Stimulated activated naive CD4-positive, alpha-beta T cell (primary cell): Measurements from ENCODE around the gene ZNF184.

Experiments
- DNase-seq, 6 experiments: peaks; one replicate each; lab custom pipeline; 2025; lab: John Stamatoyannopoulos, UW

ZNF184 gene

DNA sequence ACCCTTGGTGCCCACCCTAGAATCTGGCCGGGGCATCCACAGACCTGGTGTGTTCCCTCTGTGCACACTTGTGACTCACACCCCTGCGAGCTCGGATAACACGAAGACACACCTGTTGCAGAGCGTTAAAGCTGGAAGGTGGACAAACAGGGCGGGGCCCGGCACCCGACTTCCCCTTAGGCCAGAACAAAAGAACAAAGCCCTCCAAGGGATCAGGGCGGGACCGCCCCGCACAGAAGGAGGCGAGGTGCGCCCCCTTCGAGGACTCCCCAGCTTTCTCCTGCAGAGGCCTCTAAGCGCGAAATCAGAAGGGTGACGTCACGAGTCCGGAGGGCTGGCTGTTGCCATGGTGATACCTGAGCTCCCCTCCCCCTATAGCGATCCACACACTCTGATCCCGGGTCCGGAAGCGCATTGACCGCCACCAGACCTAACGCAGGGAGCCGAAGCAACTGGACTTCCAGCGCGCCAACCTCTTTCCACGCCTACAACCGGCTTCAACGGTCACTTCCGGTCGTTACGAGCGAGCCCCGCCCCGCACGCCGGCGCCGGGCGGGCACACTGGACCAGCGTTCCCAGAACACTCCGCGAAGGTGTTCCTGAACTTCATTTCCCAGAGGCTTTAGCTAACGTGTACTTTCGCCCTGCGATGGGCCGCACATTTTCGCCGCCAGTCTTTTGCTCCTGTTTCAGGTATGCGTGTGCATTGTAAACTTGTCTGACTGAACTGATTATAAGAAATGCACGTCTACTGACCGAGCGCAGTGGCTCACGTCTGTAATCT lies at the start of gene ZNF184:
TSS of gene ZNF184 (minus strand) at position 489 of the 784 bp plus-strand sequence. CDS start 811 bp downstream, outside the sequence.
- DNase-seq = peak; percentile 73 to 93 (median 86)

DNA sequence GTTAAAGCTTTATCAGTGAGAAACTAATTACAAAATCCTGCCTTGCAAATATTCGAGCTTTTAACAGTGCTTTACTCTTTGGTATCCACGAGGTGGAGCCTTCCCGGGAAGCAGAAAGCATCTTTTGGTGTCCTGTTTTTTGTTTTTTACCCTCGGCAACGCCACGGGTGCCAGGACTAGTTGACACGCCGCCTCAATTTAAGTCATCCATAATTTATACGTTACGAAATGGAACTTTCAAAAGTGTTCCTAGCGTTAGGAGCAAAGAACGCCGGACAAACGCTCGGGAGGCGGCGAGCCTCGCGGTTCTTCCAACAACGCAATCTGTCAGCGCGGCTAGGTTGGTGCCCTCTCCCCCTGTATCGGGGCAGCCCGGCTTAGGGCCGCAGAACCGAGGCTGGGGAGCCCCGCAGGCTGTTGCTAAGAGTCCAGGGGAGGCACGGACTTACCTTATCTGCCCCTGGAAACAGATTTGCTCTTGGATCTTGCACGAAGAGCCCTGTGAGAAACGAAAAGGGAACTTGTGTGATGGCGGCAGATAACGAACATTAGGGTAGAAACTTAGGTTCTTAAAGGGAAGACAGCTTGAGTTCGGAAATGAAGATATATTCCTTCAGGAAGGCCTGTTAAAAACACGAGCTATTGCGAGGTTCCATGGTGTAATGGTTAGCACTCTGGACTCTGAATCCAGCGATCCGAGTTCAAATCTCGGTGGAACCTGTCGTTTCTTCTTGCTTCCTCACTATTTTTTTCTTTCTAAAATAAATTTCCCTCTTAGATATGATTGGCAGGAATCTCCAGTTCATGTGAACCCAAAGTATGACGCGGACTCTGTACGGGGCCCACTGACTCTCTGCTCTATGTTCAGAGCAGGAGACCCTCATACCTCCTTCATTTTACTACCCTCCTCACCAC lies 46.2 kb upstream of the ZNF184 start:
- peak; percentile 47 to 73 (median 54) for DNase-seq

DNA sequence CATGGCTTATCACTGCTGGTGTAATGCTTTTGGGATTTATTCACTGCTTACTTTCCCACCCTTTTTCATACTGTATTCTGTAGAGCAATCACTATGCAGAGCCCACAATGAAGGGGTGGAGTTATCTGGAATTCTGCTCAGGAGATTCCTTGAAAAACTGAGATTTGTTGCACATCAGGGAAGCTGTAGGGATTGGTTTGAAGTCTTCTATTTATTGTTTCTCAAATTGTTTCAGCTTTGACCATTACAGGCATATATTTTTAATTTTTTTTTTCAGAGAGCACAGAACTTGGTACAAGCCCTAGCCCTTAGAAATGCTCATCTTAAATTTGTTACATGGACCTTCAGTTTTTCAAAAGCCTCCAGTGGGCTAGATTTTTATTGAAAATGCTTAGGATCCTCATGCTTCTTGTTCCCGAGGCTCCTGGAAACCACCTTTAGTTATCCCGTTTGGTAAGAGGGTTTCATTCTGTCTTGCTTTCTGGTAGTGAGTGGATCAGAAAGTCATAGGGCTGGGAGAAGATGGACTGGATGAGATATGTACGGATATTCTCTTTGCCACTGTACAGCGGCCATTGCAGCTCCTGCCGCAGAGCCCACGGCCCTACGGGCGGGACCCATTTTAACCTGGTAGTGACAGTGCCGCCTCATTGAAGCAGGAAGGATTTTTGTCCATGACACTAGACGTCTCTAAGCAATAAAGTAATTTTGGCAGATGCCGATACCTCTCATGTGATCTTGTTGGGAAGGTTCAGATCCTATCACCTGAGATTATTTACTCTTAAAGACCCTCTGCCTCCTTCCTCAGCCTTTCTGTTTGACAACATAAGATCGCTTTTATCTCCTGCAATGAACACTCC lies 45.3 kb upstream of the ZNF184 start:
- no peak for DNase-seq

DNA sequence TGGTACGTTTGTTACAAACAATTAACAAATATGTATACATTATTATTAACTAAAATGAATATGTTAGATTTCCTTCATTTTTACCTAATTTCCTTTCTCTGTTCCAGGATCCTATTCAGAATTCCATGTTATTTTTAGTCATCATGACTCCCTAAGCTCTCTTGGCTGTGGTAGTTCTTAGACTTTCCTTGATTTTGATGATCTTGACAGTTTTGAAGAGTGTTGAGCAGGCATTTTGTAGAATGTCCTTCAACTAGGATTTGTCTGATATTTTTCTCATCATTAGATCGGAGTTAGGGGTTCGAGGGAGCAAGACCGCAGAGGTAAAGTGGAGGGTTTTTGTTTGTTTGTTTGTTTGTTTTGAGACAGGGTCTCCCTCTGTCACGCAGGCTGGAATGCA lies 44.3 kb upstream of the ZNF184 start:
- DNase-seq = no peak

DNA sequence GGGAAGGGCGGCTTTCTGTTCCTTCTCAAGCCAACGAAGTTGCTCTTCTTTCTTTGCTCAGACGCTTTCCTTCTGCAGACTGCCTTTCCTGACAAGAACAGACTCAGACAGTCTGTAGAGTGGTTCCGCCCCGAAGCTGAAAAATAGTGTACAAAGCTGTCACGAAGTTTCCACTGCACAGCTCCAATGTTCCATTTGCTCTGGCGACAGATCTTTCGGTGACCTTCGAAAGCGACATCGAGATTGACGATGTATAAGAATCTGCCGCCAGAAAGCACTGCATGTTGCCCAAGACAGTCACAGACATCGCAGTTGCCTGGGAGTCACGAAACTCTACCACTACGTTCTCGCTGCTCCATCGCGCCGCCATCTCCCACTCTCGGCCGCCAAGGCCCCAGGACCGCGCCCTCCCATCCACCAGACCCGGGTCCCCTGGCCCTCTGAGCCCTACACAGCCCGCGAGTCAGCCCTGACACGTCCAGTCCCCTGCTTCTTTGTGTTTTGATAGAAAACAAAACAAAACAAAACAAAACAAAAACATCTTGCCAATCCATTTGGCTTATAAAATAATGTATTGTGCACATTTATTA lies 42.1 kb upstream of the ZNF184 start:
- DNase-seq = peak in 1 of 6 experiments; percentile 4

DNA sequence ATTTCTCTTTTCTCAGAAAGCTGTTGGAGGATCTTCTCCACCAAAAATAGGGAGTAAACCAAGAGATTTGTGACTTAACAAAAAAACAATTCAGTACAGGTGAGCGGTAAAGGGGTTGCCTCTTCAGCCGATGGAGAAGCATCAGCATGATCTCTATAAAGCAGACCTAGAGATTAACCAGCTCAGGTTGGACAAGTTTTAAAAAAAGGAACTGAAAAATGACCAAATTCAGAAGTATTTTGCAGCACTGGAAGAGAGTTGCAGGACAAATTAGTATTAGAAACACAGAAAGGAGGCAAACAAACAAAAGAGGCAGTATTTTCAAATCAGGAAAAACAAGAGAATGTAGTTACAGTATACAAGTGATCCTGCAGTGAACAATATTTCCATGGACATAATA lies 39.6 kb upstream of the ZNF184 start:
- no peak for DNase-seq

DNA sequence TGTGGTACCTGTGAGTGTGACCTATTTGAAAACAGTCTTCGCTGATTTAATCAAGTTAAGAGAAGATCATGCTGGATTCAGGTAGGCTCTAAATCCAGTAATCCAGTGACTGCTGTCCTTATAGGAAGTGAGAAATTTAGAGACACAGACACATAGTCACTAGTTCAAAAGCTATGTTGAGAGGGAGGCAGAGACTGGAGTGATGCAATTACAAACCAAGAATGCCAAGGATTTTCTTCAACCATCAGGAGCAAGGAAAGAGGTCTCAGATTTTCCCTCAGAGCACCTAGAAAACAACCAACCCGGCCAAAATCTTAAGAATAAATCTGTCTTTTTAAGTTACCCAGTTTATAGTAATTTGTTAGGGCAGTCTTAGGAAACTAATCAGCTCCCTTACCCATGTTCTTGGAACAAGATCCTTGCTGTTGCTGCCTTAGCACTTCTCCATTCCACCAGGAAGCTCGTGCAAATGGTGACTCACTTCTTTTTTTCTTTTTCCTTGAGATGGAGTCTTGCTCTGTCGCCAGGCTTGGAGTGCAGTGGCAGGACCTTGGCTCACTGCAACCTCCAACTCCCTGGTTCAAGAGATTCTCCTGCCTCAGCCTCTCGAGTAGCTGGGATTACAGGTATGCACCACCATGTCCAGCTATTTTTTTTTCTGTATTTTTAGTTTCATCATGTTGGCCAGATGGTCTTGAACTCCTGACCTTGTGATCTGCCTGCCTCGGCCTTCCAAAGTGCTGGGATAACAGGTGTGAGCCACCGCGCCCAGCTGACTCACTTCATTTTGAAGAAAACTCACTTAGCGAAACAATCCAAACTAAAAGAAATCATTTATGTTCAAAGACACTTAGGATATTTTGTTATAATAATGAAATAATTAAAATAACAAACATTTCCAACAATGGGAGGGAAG lies 34.4 kb upstream of the ZNF184 start:
- DNase-seq = no peak

DNA sequence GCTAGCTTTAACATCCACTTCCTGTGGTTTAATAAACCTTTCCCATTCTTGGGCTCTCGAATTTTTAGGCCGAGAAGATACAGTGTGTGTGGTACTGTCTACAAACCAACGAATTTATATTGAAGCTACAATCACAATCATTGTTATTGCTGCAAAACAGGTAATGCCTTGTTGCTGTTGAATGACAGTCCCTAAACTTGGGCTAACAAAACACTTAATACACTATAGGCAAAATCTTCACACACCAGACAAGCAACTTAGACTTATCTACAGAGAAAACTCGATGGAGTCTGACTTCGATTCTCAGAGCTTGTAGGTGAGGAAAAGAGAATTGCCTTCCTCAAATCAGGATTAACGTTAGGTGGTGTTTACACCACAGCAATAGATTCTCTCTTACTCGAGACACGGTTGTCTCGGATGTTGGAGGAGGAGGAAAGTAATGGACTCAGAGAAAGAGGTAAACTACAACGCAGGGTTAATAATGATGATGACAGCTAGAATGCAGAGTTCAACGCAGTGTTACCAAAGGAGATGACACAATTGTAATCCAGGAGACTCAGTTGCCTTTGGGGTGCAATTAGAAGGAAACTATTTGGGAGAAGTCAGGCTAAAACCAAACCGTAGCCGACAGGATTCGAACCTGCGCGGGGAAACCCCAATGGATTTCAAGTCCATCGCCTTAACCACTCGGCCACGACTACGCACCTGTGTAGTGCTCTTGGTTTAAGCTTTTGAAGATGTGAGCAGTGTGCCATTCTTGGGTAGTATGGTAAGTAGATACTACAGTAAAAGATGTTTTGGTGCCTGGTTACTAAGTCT lies 32.5 kb upstream of the ZNF184 start:
- peak; percentile 23 to 52 (median 40) for DNase-seq

DNA sequence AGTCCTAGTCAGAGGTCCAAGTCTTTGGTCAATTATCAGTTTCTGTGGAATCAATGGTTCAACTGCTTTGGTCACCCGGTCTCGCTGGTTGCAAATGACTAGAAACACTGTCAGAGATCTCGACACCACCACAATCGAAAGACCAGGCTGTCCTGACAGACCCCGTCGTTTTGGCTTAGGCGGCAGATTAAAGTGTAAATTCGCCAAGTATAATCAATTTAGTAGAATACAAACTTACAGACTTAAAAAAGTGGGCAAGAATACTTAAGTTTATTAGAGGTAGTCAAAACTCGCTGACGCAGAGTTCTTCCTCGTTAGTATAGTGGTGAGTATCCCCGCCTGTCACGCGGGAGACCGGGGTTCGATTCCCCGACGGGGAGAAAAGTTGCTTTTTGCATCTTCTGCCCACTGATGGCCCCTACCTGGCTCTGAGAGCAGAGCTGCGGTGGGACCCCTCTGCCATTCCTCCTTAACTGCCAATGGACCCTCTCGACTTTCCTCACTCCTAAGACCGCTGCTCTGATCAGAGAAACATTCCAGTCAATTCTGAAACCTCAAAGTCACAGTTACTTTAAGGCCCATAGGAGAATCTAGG lies 30.6 kb upstream of the ZNF184 start:
- peak; percentile 61 to 90 (median 76) for DNase-seq

DNA sequence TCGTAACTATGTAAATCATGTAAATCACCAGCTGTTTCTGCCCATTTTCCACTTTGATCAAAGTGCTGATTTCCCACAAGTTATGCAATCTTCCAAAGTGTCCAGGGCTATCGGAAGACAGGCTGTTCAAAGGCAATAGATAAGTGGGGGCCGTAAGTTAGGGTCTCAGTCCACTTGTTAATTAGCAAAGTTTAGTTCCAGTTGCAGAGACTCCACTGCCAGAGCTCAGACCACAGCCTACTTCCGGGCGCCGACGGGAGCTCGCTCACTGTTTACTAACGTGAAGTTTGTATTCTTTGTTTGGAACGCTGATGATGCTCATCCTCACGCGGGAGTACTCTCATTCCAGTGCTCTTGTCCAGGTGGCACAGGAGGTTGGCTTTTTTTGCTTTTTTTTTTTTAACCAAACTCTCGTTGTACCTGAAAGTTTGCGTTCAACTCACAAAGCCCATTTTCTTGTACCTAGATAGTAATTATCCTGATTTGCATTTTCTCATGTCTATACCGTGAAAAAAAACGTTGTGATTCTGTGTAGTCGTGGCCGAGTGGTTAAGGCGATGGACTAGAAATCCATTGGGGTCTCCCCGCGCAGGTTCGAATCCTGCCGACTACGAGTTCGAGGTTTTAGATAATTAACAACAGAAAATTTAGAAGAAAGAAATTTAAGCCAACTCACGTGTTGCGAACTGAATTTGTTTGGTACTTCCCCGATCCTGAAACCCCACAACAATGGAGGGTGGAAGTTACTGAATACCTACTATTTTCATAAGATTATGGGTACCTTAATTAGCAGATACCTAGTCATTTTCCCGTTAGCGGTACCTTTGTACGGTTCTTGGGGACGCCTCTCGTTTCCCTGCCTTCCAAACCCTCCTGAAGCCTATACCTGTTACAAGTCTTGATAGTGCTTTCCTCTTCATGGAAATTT lies 29.9 kb upstream of the ZNF184 start:
- DNase-seq = peak; percentile 42 to 83 (median 70)

DNA sequence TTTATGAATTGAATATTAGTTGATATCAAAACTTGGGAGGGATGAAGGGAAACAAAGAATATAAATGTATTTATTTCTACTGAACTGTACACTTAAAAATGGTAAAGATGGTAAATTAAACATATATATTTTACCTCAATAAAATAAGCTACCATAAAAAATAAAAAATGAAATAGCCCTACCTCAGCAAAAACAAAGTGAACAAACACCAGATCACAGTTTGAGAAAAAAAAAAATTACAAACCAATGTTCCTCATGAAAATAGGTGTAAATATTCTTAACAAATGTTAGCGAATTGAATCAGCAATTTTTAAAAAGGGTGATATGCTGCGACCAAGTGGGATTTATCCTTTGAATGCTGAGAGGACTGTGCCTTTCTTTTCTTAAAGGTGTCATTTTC lies 28.3 kb upstream of the ZNF184 start:
- DNase-seq = no peak

DNA sequence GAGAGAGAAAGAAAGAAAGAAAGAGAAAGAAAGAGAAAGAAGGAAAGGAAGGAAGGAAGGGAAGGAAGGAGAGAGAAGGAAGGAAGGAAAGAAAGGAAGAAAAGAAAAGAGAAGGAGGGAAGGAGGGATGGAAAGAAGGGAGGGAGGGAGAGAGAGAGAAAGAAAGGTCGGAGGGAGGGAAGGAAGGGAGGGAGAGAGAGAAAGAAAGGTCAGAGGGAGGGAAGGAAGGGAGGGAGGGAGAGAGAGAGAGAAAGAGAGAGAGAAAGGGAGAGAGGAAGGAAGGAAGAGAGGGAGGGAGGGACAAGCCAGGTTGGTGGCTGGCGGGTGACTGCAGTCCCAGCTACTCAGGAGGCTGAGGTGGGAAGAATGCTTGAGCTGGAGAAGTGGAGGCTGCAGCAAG lies 27.3 kb upstream of the ZNF184 start:
- DNase-seq = no peak

DNA sequence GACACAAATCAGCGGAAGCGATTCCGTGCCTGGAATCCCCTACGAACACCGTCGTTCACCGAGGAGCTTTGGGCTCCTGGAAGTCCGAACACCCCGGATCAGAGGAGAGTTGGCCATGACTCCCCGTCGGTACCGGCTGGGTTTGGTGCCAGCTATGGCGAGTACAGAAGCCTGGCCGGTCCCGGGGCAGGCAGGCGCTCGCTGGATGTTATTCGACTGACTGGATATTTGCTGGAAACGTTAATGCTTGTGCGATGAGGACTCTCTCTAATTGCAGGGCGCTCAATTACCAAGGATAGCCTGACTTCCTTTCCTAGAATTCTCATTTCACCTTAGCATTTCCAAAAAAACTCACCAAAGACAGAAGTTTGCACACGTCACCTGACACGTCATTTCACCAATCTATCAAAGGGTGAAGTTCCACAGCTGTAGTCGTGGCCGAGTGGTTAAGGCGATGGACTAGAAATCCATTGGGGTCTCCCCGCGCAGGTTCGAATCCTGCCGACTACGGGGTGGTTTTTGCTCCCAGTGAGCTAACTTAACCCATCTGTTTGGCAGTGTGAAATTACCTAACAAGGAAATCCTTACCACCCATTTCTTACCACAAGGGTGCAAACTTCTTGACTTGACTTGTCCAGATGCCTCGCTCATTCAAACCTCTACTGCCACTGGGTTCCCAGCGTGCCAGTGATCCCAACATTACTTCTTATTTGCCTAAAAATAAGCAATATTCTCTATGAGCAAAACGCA lies 22.7 kb upstream of the ZNF184 start:
- DNase-seq = peak in 1 of 6 experiments; percentile 8

DNA sequence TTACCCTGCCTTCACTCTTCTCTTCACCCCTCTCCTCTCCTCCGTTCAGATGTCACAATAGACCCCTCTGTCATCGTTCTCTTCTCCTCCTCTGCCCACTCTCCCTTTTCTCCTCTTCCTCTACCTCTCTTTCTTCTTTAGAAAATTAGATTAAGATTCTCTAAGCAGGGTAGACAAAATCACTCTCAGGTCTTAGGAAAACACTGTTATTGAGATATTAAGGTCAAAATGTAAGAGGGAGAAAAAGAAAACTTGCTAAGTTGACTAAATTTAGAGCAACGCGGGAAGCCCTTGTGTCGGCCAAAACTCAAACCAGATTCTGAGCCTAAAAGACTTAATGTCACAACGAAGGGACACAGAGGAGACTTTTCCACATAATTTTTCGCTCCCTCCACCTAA lies 22.1 kb upstream of the ZNF184 start:
- DNase-seq = peak in 1 of 6 experiments; percentile 4

DNA sequence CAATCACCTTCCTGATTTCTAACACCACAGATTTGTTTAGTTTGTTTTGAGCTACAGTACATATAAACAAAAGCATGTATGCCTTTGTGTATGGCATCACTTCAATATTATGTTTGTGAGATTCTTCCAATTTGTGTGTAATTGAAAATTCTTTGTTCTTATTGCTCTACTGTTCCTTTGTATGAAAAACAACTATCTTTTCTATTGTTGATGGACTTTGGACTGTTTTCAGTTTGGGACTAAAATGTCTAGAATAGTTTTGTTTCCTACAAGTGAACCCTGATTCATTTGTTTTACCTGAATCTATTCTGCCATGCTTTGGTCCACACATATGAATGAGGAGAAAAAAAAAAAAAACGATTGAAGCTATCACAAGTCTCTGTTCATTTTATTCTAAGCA lies 21.2 kb upstream of the ZNF184 start:
- DNase-seq = no peak

DNA sequence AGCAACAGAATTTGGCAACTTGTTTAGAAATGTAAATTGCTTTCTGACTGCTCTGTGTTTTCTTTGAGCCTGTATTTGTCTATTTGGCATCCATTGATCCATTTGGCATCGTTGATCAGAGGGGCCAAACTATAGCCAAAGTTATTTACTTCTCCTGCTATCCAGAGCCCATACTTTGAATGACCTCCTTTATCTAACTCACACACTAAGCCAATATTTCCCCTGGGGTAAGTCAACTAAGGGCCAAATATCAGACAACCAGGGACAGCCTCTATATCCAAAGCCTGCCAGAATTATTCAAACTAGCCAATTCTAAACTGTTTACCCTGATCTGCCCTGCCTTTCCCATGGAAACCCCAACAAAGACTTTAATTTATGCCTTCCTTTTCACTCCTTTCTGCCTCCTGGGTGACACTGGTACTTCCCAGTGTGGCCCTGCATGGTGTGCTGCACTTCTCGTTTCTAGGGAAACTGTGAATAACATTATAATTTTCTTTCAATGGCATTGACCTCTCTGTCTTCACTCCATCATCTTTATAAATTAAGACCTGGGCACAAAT lies 19.8 kb upstream of the ZNF184 start:
- no peak for DNase-seq
